ENCODE data around the gene TFR2.

- TF ChIP-seq CTCF (IDR thresholded peaks at IDR 0.05; ENCODE audit: extremely low read depth in 1 of 2, insufficient read depth in 1 of 2, low read depth in 1 of 2, low read length in 2 of 2) (no peak), POLR2A (IDR thresholded peaks at IDR 0.05; ENCODE audit: low read depth, low read length) (no peak), POLR2AphosphoS5 (IDR thresholded peaks at IDR 0.05; ENCODE audit: insufficient read depth, low read depth, low read length) (no peak), EZH2 (IDR thresholded peaks at IDR 0.05; ENCODE audit: borderline replicate concordance, low read depth, low read length, severe bottlenecking) (no peak), FOS (IDR thresholded peaks at IDR 0.05; ENCODE audit: borderline replicate concordance, insufficient read depth, low read length) (no peak), MYC (IDR thresholded peaks at IDR 0.05; ENCODE audit: low read depth, low read length) (no peak), JUN (IDR thresholded peaks at IDR 0.05; ENCODE audit: borderline replicate concordance, insufficient read depth, insufficient read length, low read depth) (no peak), MAX (IDR thresholded peaks at IDR 0.05; ENCODE audit: insufficient read depth, insufficient read length) (no peak)
These were observed 46.2 kb downstream of the TFR2 start for GRCh38 chr7:100595188-100595587.
